SK-N-SH treated with all-trans-retinoic acid at 6 μM for 48 hours (cell line): ENCODE measurements around the gene CASP6.

ENCODE experiments used
- ARNTL ChIP-seq: fragments of 450-650 bp; formaldehyde crosslinking; IDR thresholded peaks from 2 replicates; pipeline ENCODE4 v1.5.0; 2020; ENCODE audit warnings: low read depth, mild to moderate bottlenecking, moderate library complexity, borderline replicate concordance
- BACH2 ChIP-seq: fragments of 250-450 bp; sonication (Bioruptor Pico); IDR thresholded peaks from 2 replicates; pipeline ENCODE4 v1.9.0; 2021; ENCODE audit warnings: mild to moderate bottlenecking, borderline replicate concordance
- CSRNP3 ChIP-seq: fragments of 250-450 bp; sonication (Bioruptor Pico); IDR thresholded peaks from 2 replicates; pipeline ENCODE4 v1.5.1; 2021; ENCODE audit warnings: mild to moderate bottlenecking, moderate library complexity
- PATZ1 ChIP-seq: fragments of 250-450 bp; sonication (Bioruptor Pico); IDR thresholded peaks from 2 replicates; pipeline ENCODE4 v1.8.0; 2020; ENCODE audit warnings: mild to moderate bottlenecking, moderate library complexity, borderline replicate concordance
- PPARA ChIP-seq: fragments of 250-450 bp; sonication (Bioruptor Pico); IDR thresholded peaks from 2 replicates; pipeline ENCODE4 v1.5.0; 2020; ENCODE audit warnings: mild to moderate bottlenecking, borderline replicate concordance
- TCF4 ChIP-seq: fragments of 250-450 bp; sonication (Bioruptor Pico); IDR thresholded peaks from 2 replicates; pipeline ENCODE4 v1.8.0; 2021; ENCODE audit warnings: mild to moderate bottlenecking, moderate library complexity, borderline replicate concordance
- TOX ChIP-seq: fragments of 250-450 bp; sonication (Bioruptor Pico); IDR thresholded peaks from 2 replicates; pipeline ENCODE4 v1.8.0; 2021; ENCODE audit warnings: mild to moderate bottlenecking, moderate library complexity, borderline replicate concordance
- TSHZ2 ChIP-seq: fragments of 250-450 bp; sonication (Bioruptor Pico); IDR thresholded peaks from 2 replicates; pipeline ENCODE4 v1.5.0; 2020; ENCODE audit warnings: mild to moderate bottlenecking, moderate library complexity
- ZC3H10 ChIP-seq: fragments of 250-450 bp; sonication (Bioruptor Pico); IDR thresholded peaks from 2 replicates; pipeline ENCODE4 v1.5.1; 2021; ENCODE audit warnings: mild to moderate bottlenecking, moderate library complexity
- ZFP3 ChIP-seq: fragments of 250-450 bp; sonication (Bioruptor Pico); IDR thresholded peaks from 2 replicates; pipeline ENCODE4 v1.5.0; 2020; ENCODE audit warnings: mild to moderate bottlenecking, moderate library complexity
- ZFP30 ChIP-seq: fragments of 450-650 bp; formaldehyde crosslinking; IDR thresholded peaks from 2 replicates; pipeline ENCODE4 v1.5.0; 2022; ENCODE audit warnings: mild to moderate bottlenecking, moderate library complexity

- TF ChIP-seq PPARA (CRISPR knock-in tag): no peak
- TF ChIP-seq TCF4 (CRISPR knock-in tag): no peak
- no peak for TF ChIP-seq ZFP3 (CRISPR knock-in tag)
- no peak for TF ChIP-seq ARNTL (CRISPR knock-in tag)
- TF ChIP-seq CSRNP3 (CRISPR knock-in tag): no peak
- TF ChIP-seq ZFP30: no peak
- TF ChIP-seq PATZ1 (CRISPR knock-in tag): no peak
- TF ChIP-seq TSHZ2 (CRISPR knock-in tag): no peak
- TF ChIP-seq ZC3H10 (CRISPR knock-in tag): no peak
- no peak for TF ChIP-seq BACH2 (CRISPR knock-in tag)
- no peak for TF ChIP-seq TOX (CRISPR knock-in tag)
These were observed 5.2 kb upstream of the CASP6 start for GRCh38 chr4:109708435-109708834.
